AG09309 (cell line): Measurements from ENCODE around the gene MKS1.

ENCODE experiments used
- DNase-seq: peaks from one replicate; pipeline ENCODE4 v3.0.0-alpha.2; 2010; ENCODE audit warnings: low read depth
- H3K4me3 ChIP-seq: 2 replicates; pipeline ENCODE4 v1.5.1; 2011; ENCODE audit warnings: mild to moderate bottlenecking, low read depth, low read length, moderate library complexity; ENCODE audit not compliant: control insufficient read depth
- CTCF ChIP-seq: IDR thresholded peaks from 2 replicates; pipeline ENCODE4 v1.5.1; 2011; ENCODE audit warnings: mild to moderate bottlenecking, low read depth, low read length, inconsistent platforms; ENCODE audit not compliant: insufficient read depth, control insufficient read depth; ENCODE audit errors: missing control alignments

MKS1 gene

GRCh38 chr17:58219007-58219788 lies at the start of gene MKS1:
Gene MKS1, minus strand, starts transcription at chr17:58219255. Its CDS starts 25 bp downstream, at chr17:58219230.
- peak; percentile 63 for TF ChIP-seq CTCF

GRCh38 chr17:58268326-58268725 lies 49.3 kb upstream of the MKS1 start:
- no peak for TF ChIP-seq CTCF
- no peak for DNase-seq
- no peak overlapping the region for H3K4me3 ChIP-seq

More at GRCh38 chr17:58219007-58219788, at the start of gene MKS1:
- peak within 1 kb of the TSS; percentile 51 for H3K4me3 ChIP-seq
- peak; percentile 29 for DNase-seq

GRCh38 chr17:58267347-58268324 lies 48.6 kb upstream of the MKS1 start:
- no peak overlapping the region for H3K4me3 ChIP-seq
- no peak for TF ChIP-seq CTCF
- DNase-seq, result no peak

- DNase-seq, result no peak
- no peak overlapping the region for H3K4me3 ChIP-seq
- no peak for TF ChIP-seq CTCF
Observed at GRCh38 chr17:58265902-58266875, 47.1 kb upstream of the MKS1 start.

- no peak for DNase-seq
- no peak for TF ChIP-seq CTCF
- no peak overlapping the region for H3K4me3 ChIP-seq
Observed at GRCh38 chr17:58265271-58265670, 46.2 kb upstream of the MKS1 start.
